HG03039 (cell line): ENCODE results near the gene RFC5.
"Not testable (repeated sequence)": the region's sequence is repeated elsewhere in the genome, so short reads cannot be mapped to it uniquely, and the experiment has no call there.

Experiments
- ATAC-seq: cut with Tn5 transposase; IDR thresholded peaks from one replicate; pipeline ENCODE4 v1.9.1; 2021; ENCODE audit warnings: mild to moderate bottlenecking, moderate library complexity; ENCODE audit not compliant: unreplicated experiment

The RFC5 gene

DNA sequence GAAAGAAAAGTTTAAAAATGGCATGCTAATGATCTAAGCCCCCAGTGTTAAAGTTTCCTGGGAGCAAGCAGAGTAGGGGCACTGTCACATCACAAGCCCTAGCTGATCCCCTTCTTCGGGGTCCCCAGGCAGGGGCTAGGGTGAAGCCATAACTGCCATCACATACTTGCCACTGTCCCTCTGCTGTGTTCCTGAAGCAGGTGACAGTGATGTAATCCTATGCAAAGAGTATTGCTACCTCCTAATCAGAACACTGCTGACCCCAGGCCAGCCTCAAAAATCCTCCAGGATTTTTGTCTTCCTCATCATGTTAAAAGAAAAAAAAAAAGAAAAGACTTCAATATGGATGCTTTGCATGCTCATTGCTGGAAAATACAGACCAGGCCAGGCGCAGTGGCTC lies 1.2 kb upstream of the RFC5 start:
- no peak for ATAC-seq

DNA sequence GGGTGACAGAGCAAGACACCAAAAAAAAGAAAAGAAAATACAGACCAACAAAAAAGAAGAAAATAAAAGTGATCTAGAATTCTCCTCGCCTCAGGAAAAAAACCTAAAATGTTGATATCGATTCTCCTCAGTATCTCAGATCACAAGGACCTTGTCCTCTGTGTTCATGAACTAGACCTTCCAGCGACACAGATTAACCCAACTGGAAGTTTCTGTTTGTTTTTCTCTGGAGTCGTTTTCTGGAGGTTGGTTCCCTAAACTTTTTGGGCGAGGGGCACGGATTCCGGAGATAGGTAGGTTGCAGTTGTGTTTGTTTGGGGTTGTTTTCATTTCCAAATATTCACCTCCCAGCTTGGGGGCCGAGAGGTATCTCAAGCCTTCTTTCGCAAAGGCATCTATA lies 559 bp upstream of the RFC5 start:
- ATAC-seq, result no peak

DNA sequence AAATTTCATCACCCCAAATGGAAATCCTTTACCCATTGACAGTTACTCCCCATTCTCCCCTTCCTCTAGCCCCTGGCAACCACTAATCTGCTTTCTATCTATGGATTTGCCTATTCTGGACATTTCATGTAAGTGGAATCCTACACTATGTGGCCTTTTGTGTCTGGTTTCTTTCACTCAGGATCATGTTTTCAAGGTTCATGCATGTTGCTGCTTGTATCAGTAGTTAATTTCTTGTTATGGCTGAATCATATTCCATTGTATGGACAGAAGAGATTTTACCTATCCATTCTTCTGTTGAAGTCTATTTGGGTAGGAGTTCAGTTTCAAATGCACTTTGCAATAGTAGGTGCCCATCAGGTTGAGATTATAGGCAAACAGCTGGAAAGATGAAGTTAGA lies 1.4 kb downstream of the RFC5 start:
- no peak for ATAC-seq

DNA sequence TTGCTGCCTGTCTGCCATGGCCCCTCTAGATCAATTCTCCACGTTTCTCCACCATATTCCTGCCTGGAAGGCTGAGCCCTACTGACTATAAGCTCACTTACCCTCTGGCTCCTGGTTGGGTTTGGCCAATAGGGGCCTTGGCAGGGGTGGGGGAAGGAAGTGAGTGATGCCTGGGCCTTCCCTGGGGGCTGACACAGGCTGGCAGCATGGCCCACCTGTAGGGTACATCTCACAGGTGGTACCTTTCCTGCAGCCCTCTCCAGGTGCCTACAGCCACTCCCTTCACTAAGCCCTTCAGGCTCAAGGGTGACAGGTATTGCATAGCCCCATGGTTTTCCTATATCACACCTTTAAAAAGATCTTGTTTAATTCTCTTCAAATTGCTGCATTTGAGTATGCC lies 3.5 kb downstream of the RFC5 start:
- ATAC-seq, result no peak

DNA sequence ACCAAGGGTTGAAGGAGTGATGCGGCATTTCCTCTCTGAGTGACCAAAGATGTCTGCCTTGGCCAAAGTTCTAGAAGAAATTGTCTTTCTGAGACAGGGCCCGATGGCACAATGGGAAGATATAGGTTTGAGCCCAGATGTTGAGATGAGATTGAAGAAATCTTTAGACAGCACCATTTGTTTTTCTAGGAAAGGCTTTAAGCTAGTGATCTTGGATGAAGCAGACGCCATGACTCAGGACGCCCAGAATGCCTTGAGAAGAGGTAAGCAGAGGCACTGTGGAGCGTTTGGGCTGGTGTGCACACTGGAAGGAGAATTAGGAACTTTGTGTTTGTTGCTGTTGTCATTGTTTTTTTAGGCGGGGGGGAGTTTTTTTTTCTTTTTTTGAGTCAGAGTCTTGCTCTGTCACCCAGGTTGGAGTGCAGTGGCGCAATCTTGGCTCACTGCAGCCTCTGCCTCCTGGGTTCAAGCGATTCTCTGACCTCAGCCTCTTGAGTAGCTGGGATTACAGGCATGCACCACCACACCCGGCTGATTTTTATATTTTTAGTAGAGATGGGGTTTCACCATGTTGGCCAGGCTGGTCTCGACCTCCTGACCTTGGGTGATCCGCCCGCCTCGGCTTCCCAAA lies 5.7 kb downstream of the RFC5 start:
- ATAC-seq, result not testable (repeated sequence)

DNA sequence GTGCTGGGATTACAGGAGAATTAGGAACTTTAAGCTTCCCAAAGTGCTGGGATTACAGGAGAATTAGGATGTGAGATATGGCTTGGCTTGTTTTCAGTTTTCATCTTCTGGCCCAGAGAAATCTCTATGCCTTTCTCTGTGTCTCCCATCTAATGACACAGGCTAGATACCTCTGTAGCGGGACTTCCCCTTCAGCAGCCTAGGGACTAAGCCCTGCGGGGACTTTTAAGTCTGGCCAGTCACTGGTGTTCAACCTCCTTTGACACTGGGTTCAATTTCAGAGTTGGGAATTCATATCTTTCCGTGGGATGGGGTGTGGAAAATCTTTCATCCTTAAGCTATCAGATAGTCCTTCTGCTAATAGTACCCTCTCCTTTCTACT lies 6.2 kb downstream of the RFC5 start:
- ATAC-seq, result no peak

DNA sequence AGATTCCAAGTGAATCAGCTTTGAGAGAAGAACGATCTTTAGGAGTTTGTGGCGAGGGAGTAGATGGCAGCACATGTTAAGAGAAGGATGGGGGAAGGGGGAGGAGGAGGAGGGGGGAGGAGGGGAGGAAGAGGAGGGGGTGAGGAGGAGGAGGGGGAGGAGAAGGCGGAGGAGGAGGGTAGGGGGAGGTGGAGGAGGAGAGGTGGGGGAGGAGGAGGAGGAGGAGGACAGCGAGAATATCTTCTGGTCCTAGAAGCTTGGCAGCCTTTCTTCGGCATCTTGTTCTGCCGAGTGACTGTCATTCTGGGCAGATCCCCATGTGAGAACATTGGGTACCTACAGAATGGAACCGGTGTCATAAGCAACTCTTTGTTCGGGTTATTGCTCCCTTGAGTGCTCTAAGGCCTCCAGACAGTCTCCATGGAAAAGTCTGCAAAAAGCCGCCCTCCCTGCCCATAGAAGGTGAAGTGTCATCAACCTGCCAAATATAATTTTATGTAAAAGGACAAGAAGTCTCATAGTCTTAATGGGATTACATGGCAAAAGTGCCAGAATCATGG lies 6.9 kb downstream of the RFC5 start:
- no peak for ATAC-seq

DNA sequence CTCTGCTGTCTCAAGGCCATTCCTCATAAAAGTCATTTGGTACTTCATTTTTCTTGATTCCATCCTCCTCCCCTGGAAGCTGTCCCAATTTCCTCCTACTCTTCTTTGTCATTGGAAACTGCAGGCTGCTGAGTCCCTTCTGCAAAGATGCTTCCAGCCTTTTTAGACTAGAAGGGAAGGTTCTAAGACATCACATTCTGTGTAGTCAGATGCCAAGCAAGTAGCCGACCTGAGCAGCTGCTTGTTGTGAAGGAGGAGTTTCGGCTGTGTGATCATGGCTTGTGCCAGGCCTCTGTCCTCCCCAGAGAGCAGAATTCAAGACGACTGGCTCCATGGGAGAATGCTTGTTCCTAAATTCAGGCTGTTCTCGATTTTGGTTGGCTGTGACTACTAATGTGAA lies 8.7 kb downstream of the RFC5 start:
- ATAC-seq, result no peak

DNA sequence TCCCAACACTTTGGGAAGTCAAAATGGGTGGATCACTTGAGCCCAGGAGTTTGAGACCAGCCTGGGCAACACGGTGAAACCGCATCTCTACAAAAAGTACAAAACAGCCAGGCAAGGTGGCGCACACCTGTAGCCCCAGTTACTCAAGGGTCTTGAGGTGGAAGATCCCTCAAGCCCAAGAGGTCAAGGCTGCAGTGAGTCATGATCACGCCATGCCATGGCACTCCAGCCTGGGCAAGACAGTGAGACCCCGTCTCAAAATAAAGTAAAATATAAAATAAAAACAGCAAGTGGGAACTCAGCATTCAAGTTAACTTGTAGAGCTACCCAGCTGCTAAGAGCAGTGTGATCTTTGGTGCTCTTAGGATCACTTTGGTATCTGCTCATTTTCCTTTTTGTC lies 12.7 kb downstream of the RFC5 start:
- ATAC-seq, result no peak

DNA sequence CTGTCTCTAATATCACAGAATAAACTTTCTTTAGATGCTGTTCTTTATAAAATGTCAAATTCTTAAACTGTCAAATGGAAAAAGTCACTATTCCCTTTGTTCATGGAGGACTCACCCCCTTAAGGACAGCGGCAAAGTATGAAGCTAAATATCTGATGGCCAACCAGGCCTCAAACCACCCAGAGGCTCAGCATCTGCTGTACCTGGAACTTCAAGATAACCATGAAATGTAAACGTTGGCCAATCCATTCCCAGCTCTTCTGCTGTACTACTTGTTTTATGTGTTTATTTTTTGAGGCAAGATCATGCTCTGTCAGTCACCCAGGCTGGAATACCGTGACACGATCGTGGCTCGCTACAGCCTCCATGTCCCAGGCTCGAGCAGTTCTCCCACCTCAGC lies 15.7 kb downstream of the RFC5 start:
- ATAC-seq, result no peak

DNA sequence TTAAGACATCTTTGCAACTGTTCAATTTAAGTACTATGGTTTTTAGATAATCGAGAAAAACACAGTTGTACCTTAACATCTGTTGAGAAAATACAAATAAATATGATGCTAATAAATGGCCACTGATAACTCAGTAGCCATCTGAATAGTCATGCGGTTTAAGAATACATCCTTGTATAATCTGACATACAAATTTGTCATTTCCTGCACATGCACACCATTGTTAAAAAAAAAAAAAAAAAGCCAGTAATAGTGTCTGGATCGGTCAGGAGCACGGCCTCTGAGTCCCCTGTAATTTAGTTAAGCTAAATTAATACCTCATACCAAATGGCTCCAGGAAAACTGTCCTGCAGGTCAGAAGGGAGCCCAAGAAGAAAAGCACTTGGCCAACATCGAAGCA lies 16.8 kb downstream of the RFC5 start:
- ATAC-seq, result no peak

DNA sequence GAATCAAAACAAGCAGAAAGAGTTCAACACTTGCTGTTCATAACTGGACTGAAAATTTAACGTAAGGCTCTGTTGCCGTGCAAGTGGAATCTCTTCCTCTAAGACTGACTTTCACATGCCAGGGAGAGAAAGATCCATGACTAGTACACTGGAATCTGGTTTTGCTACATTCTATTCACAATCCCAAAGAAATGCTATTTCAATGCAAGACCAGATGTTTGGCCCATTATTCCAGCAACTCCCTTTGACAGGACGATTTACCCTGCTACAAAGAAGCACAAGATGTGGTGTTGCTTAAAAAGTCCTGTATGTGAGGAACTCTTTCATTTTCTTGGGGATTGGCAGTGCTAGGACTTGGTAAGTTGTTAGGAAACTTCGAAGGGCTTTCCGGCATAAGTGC lies 17.4 kb downstream of the RFC5 start:
- ATAC-seq, result no peak

DNA sequence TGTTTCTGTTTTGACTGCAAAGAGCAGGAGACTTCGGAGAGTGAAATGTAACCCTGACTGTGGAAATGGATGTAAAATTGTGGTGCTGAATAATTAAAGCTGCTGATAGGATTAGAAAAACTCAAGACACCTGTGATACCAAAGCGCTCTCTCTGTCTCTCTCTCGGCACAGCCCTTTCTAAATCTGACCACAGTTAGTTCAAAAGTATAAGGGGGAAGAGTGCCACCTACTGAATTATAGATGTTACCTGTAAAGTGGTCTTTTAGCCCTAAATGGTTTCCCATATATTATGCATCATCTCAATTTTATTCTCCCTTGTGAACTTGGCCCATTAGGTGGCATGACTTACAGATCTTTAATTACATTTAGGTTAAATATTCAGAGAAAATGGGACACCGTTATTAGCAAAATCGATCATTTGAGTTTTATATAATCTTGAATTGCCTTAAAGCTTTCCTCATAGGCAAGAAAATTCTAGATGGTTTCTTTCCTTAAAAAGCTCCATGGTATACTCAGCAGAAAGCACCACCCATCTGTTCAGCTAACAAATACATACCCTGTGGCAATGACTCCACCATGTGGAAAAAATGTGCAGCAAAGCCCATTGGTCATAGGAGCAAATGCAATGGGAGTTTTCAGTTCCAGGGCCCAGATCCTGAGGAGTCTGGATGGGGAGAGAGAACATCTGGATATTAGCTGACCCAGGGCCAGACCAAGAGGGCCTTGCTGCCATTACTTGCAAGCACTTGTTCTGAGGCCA lies 18.1 kb downstream of the RFC5 start:
- no peak for ATAC-seq

DNA sequence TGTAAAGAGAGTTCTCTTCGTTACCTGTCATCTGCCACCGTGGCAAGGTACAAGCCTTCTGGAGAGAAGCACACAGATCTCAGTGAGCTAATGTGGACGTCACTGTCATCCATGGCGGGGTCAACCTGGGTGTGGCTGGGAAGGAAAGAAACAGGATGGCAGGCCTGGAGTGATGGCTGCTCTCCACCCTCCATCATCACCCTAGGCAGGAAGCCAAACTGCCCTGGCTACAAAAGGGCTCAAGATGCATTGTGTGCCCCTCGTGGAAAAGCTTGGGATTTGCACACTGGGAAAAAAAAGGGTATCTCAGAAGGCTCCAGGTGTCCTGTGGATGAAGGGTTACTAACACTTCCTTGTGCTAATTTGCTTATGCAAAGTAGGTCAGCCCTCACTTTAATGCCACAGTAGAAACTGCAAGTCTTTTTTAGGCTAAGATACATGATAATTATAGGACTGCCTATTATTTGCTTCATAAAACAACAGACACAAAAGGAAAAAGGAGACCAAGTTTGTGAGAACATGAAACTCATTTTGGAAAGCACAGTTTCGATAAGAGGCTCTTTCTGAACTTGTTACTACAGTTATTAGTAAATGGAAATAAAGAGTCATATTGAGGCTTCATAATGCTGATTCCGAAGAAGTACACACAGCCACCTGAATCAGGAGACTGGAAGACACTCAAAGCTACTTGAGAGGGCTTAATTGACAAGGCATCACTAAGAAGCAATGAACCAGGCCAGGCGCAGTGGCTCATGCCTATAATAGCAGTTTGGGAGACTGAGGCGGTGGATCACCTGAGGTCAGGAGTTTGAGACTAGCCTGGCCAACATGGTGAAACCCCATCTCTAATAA lies 18.9 kb downstream of the RFC5 start:
- peak; percentile 77 for ATAC-seq

DNA sequence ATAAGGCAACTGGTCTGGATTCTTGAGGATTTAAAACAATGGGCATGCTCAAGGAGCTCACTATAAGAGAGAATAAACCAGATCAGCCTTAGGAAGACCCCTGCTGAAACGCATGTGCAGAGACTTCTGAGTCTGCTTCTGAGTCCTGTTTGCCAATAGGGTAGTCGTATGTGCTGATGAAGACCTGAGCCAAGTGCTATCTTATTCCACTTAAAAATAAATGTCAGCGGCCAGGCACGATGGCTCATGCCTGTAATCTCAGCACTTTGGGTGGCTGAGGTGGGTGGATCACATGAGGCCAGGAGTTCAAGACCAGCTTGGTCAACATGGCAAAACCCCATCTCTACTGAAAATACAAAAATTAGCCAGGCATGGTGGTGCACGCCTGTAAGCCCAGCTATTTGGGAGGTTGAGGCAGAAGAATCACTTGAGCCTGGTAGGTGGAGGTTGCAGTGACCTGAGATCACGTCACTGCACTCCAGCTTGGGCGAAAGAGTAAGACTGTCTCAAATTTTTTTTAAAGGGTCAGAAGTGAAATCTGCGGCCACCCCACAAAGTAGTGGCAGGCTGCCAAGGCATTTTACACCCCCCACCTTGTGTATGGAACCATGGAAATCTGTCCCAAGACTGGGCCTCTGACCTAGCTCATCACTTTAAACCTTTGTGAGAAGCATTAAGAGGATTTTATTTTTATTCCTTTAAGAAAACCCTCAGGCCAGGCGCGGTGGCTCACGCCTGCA lies 20.3 kb downstream of the RFC5 start:
- no peak for ATAC-seq

DNA sequence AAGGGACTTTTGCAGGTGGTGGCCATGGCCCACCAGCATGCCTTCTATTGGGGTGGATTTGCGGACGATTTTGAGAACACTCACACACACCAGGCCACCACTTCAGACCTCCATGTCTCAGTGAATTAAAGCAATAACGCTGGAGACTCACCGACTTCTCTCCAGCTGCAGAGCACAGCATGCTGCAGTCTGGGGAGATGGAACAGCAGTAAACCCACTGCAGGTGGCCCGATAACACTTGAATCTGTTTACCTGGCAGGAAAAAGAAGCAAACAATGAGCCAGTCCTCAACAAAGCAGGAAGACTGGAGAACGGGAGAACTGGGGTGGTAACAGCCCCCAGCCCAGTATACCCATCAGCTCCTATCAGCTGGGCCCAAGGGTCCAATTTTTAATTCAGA lies 21.6 kb downstream of the RFC5 start:
- no peak for ATAC-seq

DNA sequence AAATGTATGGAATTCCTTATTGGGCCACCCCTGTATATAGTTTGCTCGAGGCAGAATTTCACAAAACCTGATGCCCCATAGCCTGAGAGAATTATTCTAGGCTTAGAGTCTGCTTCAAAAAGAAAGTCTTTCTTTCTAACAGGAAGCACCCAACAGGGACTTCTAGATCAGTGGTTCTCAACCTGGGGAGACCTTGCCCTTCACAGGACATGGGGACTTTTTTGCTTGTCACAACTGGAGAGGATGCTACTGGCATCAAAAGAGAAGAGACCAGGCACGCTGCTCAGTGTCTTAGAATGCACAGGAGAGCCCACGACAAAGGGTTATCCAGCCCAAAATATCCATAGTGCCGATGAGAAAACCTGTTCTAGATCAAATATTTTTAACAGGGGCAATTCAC lies 25.6 kb downstream of the RFC5 start:
- no peak for ATAC-seq

DNA sequence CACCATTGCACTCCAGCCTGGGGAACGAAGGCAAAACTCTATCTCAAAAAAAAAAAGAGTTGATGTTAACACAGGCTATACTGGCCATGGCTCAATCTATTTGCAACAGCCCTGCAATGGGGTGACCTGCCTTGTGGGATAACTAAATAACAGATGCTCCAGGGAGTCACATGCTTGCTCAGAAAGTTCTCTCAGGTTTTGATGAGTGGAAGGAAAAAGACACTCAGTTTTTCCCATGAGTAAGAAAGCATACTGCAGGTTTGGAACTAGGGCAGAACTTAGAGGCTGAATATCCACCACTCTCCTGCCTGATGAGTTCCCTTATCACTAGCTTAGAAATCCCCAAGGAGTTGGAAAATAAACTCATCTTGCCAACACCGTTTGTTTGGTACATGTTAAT lies 27.6 kb downstream of the RFC5 start:
- ATAC-seq, result no peak

DNA sequence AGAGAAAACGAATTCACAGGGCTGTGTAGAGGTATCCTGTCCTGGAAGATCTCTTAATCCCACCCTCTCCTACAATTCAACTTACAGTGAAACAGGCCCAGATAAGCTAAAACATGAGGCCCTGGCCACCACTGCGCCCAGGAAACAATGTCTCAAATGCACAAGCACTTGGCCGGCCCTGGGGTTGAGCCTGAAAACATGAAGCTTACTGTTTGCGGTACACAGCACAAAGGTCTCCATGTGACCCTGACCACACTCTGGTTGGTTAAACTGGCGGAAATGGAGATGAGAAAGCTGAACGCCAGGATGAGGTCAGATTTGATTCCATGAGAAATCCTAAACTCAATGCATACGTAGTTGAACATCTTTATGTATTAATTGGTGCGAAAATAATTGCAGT lies 28.1 kb downstream of the RFC5 start:
- no peak for ATAC-seq

DNA sequence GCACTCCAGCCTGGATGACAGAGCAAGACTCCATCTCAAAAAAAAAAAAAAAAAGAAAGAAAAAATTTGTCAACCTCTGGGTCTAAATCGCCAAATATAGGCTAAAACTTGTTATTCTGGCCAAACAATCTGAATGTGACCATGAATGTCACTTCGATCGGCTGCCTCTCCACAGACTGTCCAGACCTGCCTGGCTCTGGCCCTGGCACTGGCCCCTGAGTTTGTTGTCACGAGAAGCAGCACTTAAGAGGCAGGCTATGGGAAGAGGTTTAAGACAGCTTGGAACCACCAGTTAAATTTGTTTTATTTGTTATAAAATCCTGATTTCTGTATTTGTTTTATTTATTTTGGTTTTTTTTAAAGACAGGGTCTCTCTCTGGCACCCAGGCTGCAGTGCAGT lies 29.9 kb downstream of the RFC5 start:
- no peak for ATAC-seq
